ENCODE results near the gene CTBS.

DNA sequence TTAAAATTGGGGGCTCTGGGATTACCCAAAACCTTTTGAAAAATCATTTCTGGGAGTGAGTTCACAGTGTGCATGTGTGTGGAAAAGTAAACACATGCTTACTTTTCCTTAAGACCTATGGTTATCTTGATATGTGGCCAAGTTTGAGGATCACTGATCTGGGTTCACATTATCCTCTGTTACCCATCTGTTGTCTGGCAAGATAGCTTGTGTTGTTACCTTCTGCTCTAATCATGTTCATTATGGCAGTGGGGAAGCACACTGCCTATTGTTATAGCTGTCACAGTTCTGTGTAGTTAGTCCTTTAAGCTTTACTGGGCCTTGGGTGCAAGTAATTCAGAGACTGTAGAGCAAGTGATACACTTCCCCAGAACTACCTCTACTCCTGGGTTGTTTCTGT lies 5.0 kb downstream of the CTBS start:
- TF ChIP-seq, protein P1, sequence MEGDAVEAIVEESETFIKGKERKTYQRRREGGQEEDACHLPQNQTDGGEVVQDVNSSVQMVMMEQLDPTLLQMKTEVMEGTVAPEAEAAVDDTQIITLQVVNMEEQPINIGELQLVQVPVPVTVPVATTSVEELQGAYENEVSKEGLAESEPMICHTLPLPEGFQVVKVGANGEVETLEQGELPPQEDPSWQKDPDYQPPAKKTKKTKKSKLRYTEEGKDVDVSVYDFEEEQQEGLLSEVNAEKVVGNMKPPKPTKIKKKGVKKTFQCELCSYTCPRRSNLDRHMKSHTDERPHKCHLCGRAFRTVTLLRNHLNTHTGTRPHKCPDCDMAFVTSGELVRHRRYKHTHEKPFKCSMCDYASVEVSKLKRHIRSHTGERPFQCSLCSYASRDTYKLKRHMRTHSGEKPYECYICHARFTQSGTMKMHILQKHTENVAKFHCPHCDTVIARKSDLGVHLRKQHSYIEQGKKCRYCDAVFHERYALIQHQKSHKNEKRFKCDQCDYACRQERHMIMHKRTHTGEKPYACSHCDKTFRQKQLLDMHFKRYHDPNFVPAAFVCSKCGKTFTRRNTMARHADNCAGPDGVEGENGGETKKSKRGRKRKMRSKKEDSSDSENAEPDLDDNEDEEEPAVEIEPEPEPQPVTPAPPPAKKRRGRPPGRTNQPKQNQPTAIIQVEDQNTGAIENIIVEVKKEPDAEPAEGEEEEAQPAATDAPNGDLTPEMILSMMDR (conservative IDR thresholded peaks at IDR 0.05; ENCODE audit: low read depth, low read length), result no peak
- TF ChIP-seq EZH2 (IDR thresholded peaks at IDR 0.05; ENCODE audit: borderline replicate concordance, low read depth, low read length, poor library complexity, severe bottlenecking), result no peak

Measured in A673 (cell line).